ENCODE data around the gene INO80C. TPM values are rescaled to one million over a fixed set of nuclear protein-coding genes. Genes with fewer than 3 reads are reported as not detected.

The INO80C gene
- total RNA-seq, 1 experiment from 2014 or later = 51.1 TPM

DNA sequence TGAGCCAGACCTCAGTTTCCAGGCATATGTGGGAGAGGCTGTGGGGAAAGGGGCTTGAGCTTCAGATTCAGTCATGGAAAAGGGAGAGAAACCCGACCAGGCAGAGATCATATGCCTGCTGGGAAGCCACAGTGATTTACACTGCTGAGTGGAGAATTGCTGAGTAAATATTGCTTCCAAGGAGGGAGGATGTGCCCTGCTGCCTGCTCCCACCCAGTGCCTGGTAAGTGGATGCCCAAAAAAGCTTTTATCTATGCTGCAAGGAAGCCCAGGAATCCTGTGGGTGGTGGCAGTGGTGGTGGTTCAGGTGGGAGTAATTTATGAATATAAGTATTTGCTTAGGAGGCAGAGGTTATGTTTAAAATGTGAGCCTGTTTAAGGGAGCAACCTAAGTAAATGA, 39.5 kb downstream of the INO80C start:
- H3K27me3 ChIP-seq (ENCODE audit: insufficient read depth, low read length) = no peaks in the 10 kb centered on the region
- no peaks in the 10 kb centered on the region for H3K79me1 ChIP-seq (ENCODE audit: insufficient read depth, low read depth, low read length, poor library complexity, severe bottlenecking)
- peak overlapping the region in 1 of 3 experiments; percentile 26; a peak in 2 of 7 replicates for H3K27ac Mint-ChIP-seq
- 0 out of 2 replicates have a peak overlapping the region, but pooled peaks have one; percentile 49 for H3K14ac ChIP-seq (ENCODE audit: insufficient read depth, low read length)
- TF ChIP-seq, protein P1, sequence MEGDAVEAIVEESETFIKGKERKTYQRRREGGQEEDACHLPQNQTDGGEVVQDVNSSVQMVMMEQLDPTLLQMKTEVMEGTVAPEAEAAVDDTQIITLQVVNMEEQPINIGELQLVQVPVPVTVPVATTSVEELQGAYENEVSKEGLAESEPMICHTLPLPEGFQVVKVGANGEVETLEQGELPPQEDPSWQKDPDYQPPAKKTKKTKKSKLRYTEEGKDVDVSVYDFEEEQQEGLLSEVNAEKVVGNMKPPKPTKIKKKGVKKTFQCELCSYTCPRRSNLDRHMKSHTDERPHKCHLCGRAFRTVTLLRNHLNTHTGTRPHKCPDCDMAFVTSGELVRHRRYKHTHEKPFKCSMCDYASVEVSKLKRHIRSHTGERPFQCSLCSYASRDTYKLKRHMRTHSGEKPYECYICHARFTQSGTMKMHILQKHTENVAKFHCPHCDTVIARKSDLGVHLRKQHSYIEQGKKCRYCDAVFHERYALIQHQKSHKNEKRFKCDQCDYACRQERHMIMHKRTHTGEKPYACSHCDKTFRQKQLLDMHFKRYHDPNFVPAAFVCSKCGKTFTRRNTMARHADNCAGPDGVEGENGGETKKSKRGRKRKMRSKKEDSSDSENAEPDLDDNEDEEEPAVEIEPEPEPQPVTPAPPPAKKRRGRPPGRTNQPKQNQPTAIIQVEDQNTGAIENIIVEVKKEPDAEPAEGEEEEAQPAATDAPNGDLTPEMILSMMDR (conservative IDR thresholded peaks at IDR 0.05) = no peak
- no peak overlapping the region for H4K8ac ChIP-seq (replicated peaks; ENCODE audit: insufficient read length, low read depth, low read length)
- peak overlapping the region; percentile 51 for H2BK12ac ChIP-seq (ENCODE audit: insufficient read length, low read depth, low read length)
- WGBS (ENCODE audit: extremely low coverage, insufficient read length, low lambda C conversion rate) = no CpG with 5 or more reads among the region's 1 CpG
- H2BK5ac ChIP-seq (ENCODE audit: insufficient read length, low read length) = no peak overlapping the region
- no peaks in the 10 kb centered on the region for H3K27me3 Mint-ChIP-seq (ENCODE audit: low read depth)
- no peak overlapping the region for H3K56ac ChIP-seq (ENCODE audit: insufficient read length, low read depth, low read length)
- peaks cover 7% of the 10 kb centered on the region; the same call in 1 of the 2 replicates for H3K4me1 ChIP-seq (ENCODE audit: insufficient read depth, low read length)
- no peaks in the 10 kb centered on the region for H4K20me1 ChIP-seq (ENCODE audit: control insufficient read depth, insufficient read depth, insufficient read length)
- H3K4me1 Mint-ChIP-seq = peaks cover 13 to 16% of the 10 kb centered on the region in 2 experiments
- no peak overlapping the region for H3K4me3 Mint-ChIP-seq
- no peaks in the 10 kb centered on the region for H3K23me2 ChIP-seq (ENCODE audit: insufficient read length, low read depth, low read length, poor library complexity, severe bottlenecking)
- H2BK20ac ChIP-seq (ENCODE audit: low read depth, low read length, poor library complexity, severe bottlenecking) = no peak overlapping the region
- H3K9me3 Mint-ChIP-seq = no peaks in the 10 kb centered on the region
- no peaks in the 10 kb centered on the region; a peak in 1 of 7 replicates for H3K36me3 Mint-ChIP-seq (ENCODE audit: insufficient read depth in 1 of 3, low read depth in 3 of 3)
- H2AFZ ChIP-seq (ENCODE audit: low read length) = no peak overlapping the region
- DNase-seq = no peak
- H4K91ac ChIP-seq (ENCODE audit: insufficient read length, low read depth, low read length) = no peak overlapping the region
- no peak overlapping the region for H3K18ac ChIP-seq (ENCODE audit: insufficient read length, low read depth, low read length)
- H3K4me2 ChIP-seq (ENCODE audit: insufficient read depth, insufficient read length, low read length) = no peak overlapping the region
- H2BK120ac ChIP-seq (ENCODE audit: low read depth, low read length, poor library complexity, severe bottlenecking) = no peak overlapping the region
- no peaks in the 10 kb centered on the region for H3K79me2 ChIP-seq (ENCODE audit: insufficient read depth, low read length)
- no peak overlapping the region for H3K9ac ChIP-seq (ENCODE audit: extremely low read depth, insufficient read length, low read length)
- H4K5ac ChIP-seq (ENCODE audit: insufficient read length, low read depth, low read length) = no peak overlapping the region
- no peak overlapping the region for H2BK15ac ChIP-seq (ENCODE audit: low read depth, low read length)
- H3K9me3 ChIP-seq (ENCODE audit: control insufficient read depth, low read depth, low read length) = no peaks in the 10 kb centered on the region
- H3K27ac ChIP-seq (ENCODE audit: insufficient read length, low read depth, low read length) = no peak overlapping the region
- no peak overlapping the region for H3K4ac ChIP-seq (ENCODE audit: low read depth, low read length)
- no peak overlapping the region for H3K23ac ChIP-seq (ENCODE audit: insufficient read length, low read depth, low read length)
- no peak overlapping the region for H3T11ph ChIP-seq (ENCODE audit: low read length)
- no peak overlapping the region for H2AK5ac ChIP-seq (ENCODE audit: insufficient read length, low read length)
